BLaER1 treated with 17β-estradiol and CSF1 and Interleukin-3, amounts not matched to agents 10 nM and 100 nM (cell line): ENCODE data around the gene GP1BB.

Experiments
- H3K27ac ChIP-seq, 11 experiments: shearing (Covaris generic); formaldehyde crosslinking; 2 replicates each; pipeline ENCODE4 v1.8.1; 2022
- H3K27me3 ChIP-seq, 11 experiments: shearing (Covaris generic); formaldehyde crosslinking; 2 replicates each; pipeline ENCODE4 v1.8.1; 2022
- H3K36me3 ChIP-seq, 11 experiments: shearing (Covaris generic); formaldehyde crosslinking; 2 replicates each; pipeline ENCODE4 v1.8.1; 2022
- H3K4me1 ChIP-seq, 10 experiments: shearing (Covaris generic); formaldehyde crosslinking; 2 replicates each; pipeline ENCODE4 v1.8.1; 2022
- H3K4me2 ChIP-seq, 11 experiments: shearing (Covaris generic); formaldehyde crosslinking; 2 replicates each; pipeline ENCODE4 v1.8.1; 2022
- H3K4me3 ChIP-seq, 10 experiments: shearing (Covaris generic); formaldehyde crosslinking; 2 replicates each; pipeline ENCODE4 v1.8.1; 2022
- H3K9ac ChIP-seq, 11 experiments: shearing (Covaris generic); formaldehyde crosslinking; 2 replicates each; pipeline ENCODE4 v1.8.1; 2022
- H3K9me3 ChIP-seq, 11 experiments: shearing (Covaris generic); formaldehyde crosslinking; replicated peaks in 1 of 11; 2 replicates each; pipeline ENCODE4 v1.8.1; 2022
- H4K20me1 ChIP-seq, 11 experiments: shearing (Covaris generic); formaldehyde crosslinking; 2 replicates each; pipeline ENCODE4 v1.8.1; 2022
- Cebpa-rat ChIP-seq, 11 experiments: shearing (Covaris generic); IDR thresholded peaks; 2 replicates each; pipeline ENCODE4 v1.8.1; 2022

The GP1BB gene

DNA sequence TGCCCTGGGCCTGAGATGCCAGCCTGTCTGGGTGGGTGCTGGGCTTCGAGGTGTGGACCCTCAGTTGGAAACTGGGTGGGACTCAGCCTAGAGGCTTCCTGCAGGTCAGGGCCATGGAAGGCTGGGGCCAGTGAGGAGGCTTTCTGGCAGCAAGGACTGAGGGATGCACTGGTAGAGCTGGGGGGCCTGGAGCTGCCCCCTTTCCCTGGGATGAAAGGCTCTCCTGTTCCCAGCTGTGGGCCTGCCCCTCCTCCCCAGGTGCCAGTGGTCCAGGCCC lies 6.6 kb upstream of the GP1BB start:
- H3K36me3 ChIP-seq = peaks cover 0 to 23% (median 7%) of the 10 kb centered on the region in 11 experiments; a peak in 7 of 22 replicates
- TF ChIP-seq Cebpa-rat (IDR thresholded peaks at IDR 0.05) = no peak
- no peaks in the 10 kb centered on the region for H3K9me3 ChIP-seq
- peaks cover 0 to 52% (median 27%) of the 10 kb centered on the region in 11 experiments; a peak in 17 of 22 replicates for H4K20me1 ChIP-seq
- H3K27ac ChIP-seq = no peak overlapping the region
- H3K4me3 ChIP-seq = no peak overlapping the region
- H3K27me3 ChIP-seq = peaks cover 47 to 80% (median 56%) of the 10 kb centered on the region in 11 experiments
- H3K9ac ChIP-seq = 0 out of 22 replicates have a peak overlapping the region, but pooled peaks of 1 of the 11 experiments have one; percentile 9
- peaks cover 10 to 46% (median 28%) of the 10 kb centered on the region in 10 experiments; a peak in 19 of 20 replicates for H3K4me1 ChIP-seq
- peak overlapping the region in 5 of 11 experiments; percentile 4 to 31 (median 8); a peak in 4 of 22 replicates for H3K4me2 ChIP-seq

DNA sequence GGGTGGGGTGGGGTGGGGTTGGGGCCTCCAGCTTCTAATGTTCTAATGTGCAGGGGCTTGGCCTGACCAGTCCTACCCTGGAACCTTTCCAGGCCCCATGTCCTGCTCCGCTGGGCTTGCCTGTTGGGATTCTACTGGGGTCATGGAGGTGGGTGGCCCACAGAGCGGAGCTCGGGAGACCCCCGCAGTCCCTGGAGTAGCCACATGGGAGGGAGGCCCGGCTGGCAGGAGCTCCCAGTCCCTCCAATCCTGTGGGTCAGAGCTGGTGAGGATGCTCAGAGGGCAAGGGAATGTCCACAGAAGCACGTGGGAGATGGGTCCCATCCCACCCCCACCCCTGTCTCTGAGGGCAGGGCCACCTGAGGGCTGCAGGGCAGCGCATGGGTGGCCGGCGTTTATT lies 6.2 kb upstream of the GP1BB start:
- H3K27ac ChIP-seq = no peak overlapping the region
- H3K27me3 ChIP-seq = peaks cover 47 to 80% (median 53%) of the 10 kb centered on the region in 11 experiments
- peaks cover 10 to 46% (median 28%) of the 10 kb centered on the region in 10 experiments; a peak in 19 of 20 replicates for H3K4me1 ChIP-seq

DNA sequence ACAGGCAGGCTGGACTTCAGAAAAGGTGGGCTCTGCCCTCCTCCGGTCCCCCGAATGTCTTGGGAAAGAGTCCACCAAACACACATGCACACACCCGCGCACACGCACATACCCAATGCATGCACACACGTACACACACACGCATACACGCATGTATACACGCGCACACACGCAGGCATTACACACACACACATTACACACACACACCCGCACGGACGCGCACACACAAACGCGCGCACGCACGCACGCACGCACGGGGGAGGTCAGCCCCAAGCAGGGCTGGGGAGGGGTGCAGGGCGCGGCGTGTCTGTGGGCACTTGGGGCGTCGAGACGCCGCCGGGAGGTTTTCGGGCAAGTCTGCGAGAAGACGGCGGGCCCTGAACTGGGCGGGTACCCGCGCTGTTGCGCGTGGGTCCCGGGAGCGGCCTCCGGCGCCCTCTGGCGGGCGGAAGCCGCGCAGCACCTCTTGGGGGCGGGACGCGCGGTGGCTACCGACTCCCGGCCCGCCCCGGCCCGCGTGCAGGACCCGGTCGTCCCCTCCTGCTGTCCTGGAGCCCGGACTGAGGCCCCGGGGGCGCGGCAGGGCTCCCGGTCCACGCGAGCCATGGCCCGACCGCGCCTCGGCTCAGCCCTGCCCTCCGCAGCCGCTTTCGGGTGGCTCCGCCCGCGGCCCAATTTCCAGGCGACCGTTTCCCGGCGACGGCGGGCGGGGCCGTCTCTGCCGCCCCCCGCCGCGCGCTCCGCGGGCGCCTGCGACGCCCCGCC lies 5.5 kb upstream of the GP1BB start:
- Histone ChIP-seq H3K36me3 (peaks cover 0 to 31% (median 14%) of the 10 kb centered on the region in 11 experiments; a peak in 9 of 22 replicates), H3K9me3 (no peaks in the 10 kb centered on the region), H3K27me3 (peaks cover 47 to 80% (median 53%) of the 10 kb centered on the region in 11 experiments), H3K4me2 (peak overlapping the region; percentile 92 to 100 (median 100)), H3K4me1 (peaks cover 12 to 52% (median 31%) of the 10 kb centered on the region in 10 experiments; a peak in 19 of 20 replicates), H3K9ac (peak overlapping the region; percentile 68 to 89 (median 78)), H3K27ac (peak overlapping the region in 10 of 11 experiments; percentile 29 to 90 (median 64); a peak in 19 of 22 replicates), H4K20me1 (peaks cover 0 to 59% (median 33%) of the 10 kb centered on the region in 11 experiments; a peak in 18 of 22 replicates), H3K4me3 (peak overlapping the region; percentile 67 to 81 (median 72))
- no peak for TF ChIP-seq Cebpa-rat (IDR thresholded peaks at IDR 0.05)

More for the DNA sequence above, 6.2 kb upstream of the GP1BB start:
- H3K4me2 ChIP-seq = peak overlapping the region in 10 of 11 experiments; percentile 92 to 100 (median 100); a peak in 18 of 22 replicates
- H3K4me3 ChIP-seq = no peak overlapping the region
- H3K36me3 ChIP-seq = peaks cover 0 to 24% (median 7%) of the 10 kb centered on the region in 11 experiments; a peak in 9 of 22 replicates
- no peak for TF ChIP-seq Cebpa-rat (IDR thresholded peaks at IDR 0.05)
- H3K9me3 ChIP-seq = no peaks in the 10 kb centered on the region
- peak overlapping the region in 1 of 11 experiments; percentile 86; a peak in 1 of 22 replicates for H3K9ac ChIP-seq
- H4K20me1 ChIP-seq = peaks cover 0 to 52% (median 27%) of the 10 kb centered on the region in 11 experiments; a peak in 17 of 22 replicates

DNA sequence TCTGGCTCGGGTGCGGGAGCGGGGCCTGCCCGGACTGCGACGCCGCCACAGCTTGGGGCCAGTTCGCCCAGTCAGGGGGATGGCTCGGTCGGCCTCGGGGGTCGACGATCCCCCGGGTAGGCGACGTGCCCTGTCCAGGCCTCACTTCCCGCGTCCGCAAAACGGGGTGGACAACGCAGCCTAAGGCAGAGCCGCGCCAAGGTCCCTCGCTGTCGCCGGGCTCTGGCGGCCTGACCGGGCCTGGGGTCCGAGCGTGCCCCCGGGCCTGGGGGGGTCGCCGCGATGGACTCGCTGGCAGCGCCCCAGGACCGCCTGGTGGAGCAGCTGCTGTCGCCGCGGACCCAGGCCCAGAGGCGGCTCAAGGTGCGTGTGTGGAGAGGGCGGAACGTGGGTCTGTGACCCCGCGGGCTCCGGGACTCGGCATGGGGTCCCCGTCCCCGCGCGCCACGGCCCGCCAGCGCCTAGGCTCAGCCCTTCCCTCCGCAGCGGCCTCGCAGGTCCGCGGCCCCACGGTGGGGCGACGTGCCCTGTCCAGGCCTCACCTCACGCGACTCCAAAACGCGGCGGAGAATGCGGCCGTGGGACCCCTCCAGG lies 4.8 kb upstream of the GP1BB start:
- Histone ChIP-seq H3K4me1 (peaks cover 18 to 59% (median 38%) of the 10 kb centered on the region in 10 experiments; a peak in 19 of 20 replicates), H3K27ac (peak overlapping the region in 10 of 11 experiments; percentile 29 to 90 (median 64); a peak in 19 of 22 replicates), H3K9ac (peak overlapping the region; percentile 68 to 89 (median 78)), H3K4me3 (peak overlapping the region; percentile 67 to 81 (median 72)), H3K36me3 (peaks cover 0 to 35% (median 17%) of the 10 kb centered on the region in 11 experiments; a peak in 9 of 22 replicates), H4K20me1 (peaks cover 0 to 59% (median 40%) of the 10 kb centered on the region in 11 experiments; a peak in 18 of 22 replicates), H3K27me3 (peaks cover 47 to 80% (median 53%) of the 10 kb centered on the region in 11 experiments), H3K9me3 (no peaks in the 10 kb centered on the region), H3K4me2 (peak overlapping the region; percentile 92 to 100 (median 100))
- no peak for TF ChIP-seq Cebpa-rat (IDR thresholded peaks at IDR 0.05)

DNA sequence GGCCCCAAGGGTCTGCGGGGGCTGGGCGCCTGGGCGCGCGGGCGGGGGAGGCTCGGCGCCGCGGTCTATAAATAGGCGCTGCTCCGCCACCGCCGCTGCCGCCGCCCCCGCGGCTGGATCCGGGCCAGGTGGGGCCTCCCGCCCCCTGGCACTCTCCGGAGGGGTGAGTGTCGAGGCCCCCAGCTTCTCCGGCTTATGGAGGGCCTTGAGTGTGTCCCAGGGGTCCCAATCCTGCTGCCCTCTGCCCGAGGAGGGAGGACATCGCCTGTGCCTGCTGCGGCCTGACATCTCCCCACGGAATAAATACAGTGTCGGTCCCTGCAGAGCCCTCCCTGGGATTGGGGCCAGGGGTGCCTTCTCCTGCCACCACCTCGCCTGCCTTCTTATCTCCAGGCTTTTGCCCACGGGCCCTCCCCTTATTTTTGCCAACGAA lies 4.3 kb upstream of the GP1BB start:
- TF ChIP-seq Cebpa-rat (IDR thresholded peaks at IDR 0.05) = no peak
- peaks cover 47 to 80% (median 53%) of the 10 kb centered on the region in 11 experiments for H3K27me3 ChIP-seq
- H3K36me3 ChIP-seq = peaks cover 0 to 35% (median 17%) of the 10 kb centered on the region in 11 experiments; a peak in 9 of 22 replicates
- peak overlapping the region; percentile 92 to 100 (median 100) for H3K4me2 ChIP-seq
- peak overlapping the region in 9 of 11 experiments; percentile 44 to 90 (median 64); a peak in 15 of 22 replicates for H3K27ac ChIP-seq
- no peaks in the 10 kb centered on the region for H3K9me3 ChIP-seq
- H3K4me3 ChIP-seq = peak overlapping the region; percentile 67 to 81 (median 72)
- H3K4me1 ChIP-seq = peaks cover 24 to 61% (median 43%) of the 10 kb centered on the region in 10 experiments; a peak in 19 of 20 replicates
- peaks cover 0 to 60% (median 45%) of the 10 kb centered on the region in 11 experiments; a peak in 18 of 22 replicates for H4K20me1 ChIP-seq
- peak overlapping the region; percentile 68 to 89 (median 78) for H3K9ac ChIP-seq

DNA sequence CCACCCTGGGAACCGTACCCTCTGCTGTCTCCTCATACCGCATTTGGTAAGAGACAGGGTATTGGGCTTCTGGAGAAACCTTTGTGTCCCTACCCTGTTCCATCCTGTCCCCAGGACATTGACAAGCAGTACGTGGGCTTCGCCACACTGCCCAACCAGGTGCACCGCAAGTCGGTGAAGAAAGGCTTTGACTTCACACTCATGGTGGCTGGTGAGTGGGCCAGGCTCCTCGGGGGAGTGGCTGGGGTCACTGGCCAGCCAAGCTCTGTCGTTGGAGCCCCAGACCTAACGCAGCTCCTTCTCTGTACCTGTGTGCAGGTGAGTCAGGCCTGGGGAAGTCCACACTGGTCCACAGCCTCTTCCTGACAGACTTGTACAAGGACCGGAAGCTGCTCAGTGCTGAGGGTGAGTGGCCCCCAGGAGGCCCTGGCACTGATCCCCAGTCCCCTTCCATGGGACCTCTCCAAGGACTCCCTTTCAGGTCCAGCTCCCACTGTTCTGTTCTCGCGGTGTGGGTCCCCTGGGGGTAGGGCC lies 3.8 kb upstream of the GP1BB start:
- peaks cover 0 to 35% (median 17%) of the 10 kb centered on the region in 11 experiments; a peak in 9 of 22 replicates for H3K36me3 ChIP-seq
- peak overlapping the region in 6 of 10 experiments; percentile 70 to 81 (median 74); a peak in 10 of 20 replicates for H3K4me3 ChIP-seq
- H3K27me3 ChIP-seq = peaks cover 47 to 80% (median 53%) of the 10 kb centered on the region in 11 experiments
- H3K9ac ChIP-seq = peak overlapping the region in 7 of 11 experiments; percentile 74 to 89 (median 83); a peak in 9 of 22 replicates
- no peak for TF ChIP-seq Cebpa-rat (IDR thresholded peaks at IDR 0.05)
- no peaks in the 10 kb centered on the region for H3K9me3 ChIP-seq
- peaks cover 26 to 64% (median 44%) of the 10 kb centered on the region in 10 experiments; a peak in 19 of 20 replicates for H3K4me1 ChIP-seq
- peaks cover 0 to 65% (median 50%) of the 10 kb centered on the region in 11 experiments; a peak in 18 of 22 replicates for H4K20me1 ChIP-seq
- peak overlapping the region in 10 of 11 experiments; percentile 92 to 100 (median 100); a peak in 19 of 22 replicates for H3K4me2 ChIP-seq
- H3K27ac ChIP-seq = peak overlapping the region in 3 of 11 experiments; percentile 79 to 90 (median 82); a peak in 5 of 22 replicates

DNA sequence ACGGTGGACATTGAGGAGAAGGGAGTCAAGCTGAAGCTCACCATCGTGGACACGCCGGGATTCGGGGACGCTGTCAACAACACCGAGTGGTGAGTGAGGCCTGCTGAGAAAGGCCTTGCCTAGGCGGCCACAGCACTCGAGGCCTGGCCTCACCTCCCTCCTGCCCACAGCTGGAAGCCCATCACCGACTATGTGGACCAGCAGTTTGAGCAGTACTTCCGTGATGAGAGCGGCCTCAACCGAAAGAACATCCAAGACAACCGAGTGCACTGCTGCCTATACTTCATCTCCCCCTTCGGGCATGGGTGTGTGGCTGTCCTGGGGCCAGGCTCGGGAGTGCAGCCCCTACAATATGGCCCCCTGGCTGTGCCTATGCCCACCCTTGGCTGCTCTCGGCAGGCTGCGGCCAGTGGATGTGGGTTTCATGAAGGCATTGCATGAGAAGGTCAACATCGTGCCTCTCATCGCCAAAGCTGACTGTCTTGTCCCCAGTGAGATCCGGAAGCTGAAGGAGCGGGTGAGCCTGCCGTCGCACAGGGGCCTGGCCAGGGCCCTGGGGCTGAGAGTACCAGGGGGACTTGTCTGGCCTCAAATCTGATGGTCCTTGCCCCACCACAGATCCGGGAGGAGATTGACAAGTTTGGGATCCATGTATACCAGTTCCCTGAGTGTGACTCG lies 3.0 kb upstream of the GP1BB start:
- H4K20me1 ChIP-seq = peaks cover 0 to 73% (median 55%) of the 10 kb centered on the region in 11 experiments; a peak in 18 of 22 replicates
- no peak for TF ChIP-seq Cebpa-rat (IDR thresholded peaks at IDR 0.05)
- H3K4me1 ChIP-seq = peaks cover 23 to 59% (median 38%) of the 10 kb centered on the region in 10 experiments; a peak in 19 of 20 replicates
- no peak overlapping the region for H3K4me3 ChIP-seq
- no peak overlapping the region for H3K27ac ChIP-seq
- peak overlapping the region in 6 of 11 experiments; percentile 92 to 100 (median 100); a peak in 11 of 22 replicates for H3K4me2 ChIP-seq
- H3K9me3 ChIP-seq = no peaks in the 10 kb centered on the region
- H3K36me3 ChIP-seq = peaks cover 0 to 35% (median 17%) of the 10 kb centered on the region in 11 experiments; a peak in 9 of 22 replicates
- H3K27me3 ChIP-seq = peaks cover 47 to 80% (median 53%) of the 10 kb centered on the region in 11 experiments
- H3K9ac ChIP-seq = no peak overlapping the region
